HG02642 (cell line): ENCODE results near the gene JAK2.

ENCODE experiments used
- ATAC-seq: cut with Tn5 transposase; IDR thresholded peaks from one replicate; pipeline ENCODE4 v1.9.1; 2021; ENCODE audit warnings: mild to moderate bottlenecking; ENCODE audit not compliant: unreplicated experiment, poor library complexity

The JAK2 gene

DNA sequence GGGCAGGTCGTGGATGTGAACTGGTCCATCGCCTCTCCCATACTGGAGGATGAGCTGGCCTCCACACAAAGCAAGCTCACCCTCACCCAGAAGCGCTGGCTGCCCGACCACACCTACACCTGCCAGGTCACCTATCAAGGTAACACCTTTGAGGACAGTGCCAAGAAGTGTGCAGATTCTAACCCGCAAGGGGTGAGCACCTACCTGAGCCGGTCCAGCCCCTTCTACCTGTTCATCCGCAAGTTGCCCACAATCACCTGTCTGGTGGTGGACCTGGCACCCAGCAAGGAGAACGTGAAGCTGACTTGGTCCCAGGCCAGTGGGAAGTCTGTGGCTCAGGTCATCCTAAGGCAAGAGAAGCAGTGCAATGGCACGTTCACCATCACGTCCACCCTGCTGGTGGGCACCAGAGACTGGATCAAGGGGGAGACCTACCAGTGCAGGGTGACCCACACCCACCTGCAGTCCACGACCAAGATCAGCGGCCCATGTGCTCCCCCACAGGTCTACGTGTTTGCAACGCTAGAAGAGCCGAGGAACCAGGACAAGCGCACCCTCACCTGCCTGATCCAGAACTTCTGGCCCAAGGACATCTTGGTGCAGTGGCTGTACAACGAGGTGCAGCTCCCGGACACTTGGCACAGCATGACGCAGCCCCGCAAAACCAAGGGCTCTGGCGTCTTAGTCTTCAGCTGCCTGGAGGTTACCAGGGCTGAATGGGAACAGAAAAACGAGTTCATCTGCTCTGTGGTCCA lies 129.1 kb downstream of the JAK2 start:
- no peak for ATAC-seq

DNA sequence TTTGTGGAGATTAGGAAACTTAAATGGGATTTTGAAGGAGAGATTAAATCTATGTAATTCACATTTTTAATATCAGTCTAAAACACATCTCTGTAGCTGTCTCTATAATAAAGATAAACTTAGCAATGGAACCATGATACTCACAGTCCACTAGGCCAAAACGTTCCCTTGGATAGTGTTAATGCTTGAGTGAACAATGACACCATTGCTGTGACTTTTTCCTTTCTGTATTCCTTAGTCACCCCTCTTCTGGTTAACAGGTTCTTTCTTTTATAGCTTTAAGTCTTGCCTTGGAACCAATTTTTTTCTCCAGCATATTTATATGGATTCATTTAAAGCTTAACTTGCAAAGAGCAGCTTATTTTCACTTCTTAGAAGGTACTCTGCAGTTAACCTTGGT lies 137.0 kb downstream of the JAK2 start:
- ATAC-seq = no peak

DNA sequence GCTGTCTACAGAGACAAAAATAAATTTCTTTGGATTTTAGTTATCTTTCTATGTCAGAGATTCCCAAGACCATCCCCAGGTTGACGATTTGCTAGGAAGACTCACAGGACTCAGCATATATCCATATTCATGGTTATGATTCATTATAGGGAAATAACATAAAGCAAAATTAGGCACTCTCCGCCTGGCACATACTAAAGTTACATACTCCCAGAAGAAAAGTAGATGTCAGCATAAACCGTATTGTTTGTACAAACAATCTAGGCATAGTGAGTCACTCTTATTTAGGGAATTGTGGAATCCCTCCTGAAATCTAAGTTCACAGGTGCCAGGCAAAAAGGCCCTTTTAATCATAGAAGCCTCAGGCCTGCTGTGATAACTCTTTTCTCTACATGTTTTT lies 137.4 kb downstream of the JAK2 start:
- ATAC-seq = no peak

DNA sequence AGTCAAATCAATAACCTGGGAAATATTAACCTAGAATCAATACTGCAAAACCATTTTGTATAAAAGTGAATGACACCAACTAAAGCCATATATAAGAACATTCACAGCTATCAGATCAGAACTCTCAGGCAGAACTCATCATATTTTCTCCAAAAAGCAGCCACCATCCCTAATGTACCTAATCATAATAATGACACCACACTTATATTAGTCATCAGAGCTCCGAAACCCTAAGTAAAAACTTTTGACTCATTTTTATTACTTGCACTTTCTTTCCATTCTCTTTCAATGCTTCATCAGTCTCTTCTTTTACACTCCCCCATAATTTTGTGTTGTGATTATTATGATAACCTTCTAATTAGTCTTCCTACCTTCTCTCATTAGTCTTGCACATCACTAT lies 155.1 kb downstream of the JAK2 start:
- ATAC-seq = no peak

DNA sequence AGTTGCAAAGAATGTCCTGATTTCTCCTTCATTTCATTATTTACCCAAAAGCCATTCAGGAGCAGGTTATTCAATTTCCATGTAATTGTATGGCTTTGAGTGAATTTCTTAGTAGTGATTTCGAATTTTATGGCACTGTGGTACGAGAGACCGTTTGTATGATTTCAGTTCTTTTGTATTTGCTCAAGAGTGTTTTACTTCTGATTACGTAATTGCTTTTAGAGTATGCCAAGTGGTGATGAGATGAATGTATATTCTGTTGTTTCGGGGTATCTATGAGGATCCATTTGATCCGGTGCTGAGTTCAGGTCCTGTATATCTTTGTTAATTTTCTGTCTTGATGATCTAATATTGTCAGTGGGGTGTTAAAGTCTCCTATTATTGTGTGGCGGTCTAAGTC lies 159.1 kb downstream of the JAK2 start:
- ATAC-seq = no peak

DNA sequence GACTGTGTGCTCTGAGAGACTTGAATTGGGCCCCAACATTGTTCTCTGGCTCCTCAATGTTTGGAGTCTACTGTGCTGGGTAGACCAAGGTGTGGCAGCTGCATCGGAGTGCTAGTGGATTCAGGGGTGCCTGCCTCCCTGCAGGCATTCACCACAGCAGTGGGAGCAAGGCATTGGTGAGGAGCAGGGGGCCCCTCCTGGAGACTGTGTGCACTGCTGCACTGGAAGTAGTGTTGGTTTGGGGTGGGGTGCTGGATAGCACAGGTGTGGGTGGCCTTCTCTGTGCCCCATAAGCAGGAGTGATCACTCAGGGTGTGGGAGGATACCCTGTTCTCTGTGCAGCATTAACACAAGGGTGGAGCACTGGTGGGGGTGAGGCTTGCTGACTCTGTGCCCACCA lies 161.2 kb downstream of the JAK2 start:
- no peak for ATAC-seq
